OCI-LY1 (cell line): Measurements from ENCODE around the gene IGSF3.

Source experiments
- H2AFZ ChIP-seq: fragments of 200-600 bp; sonication (generic), shearing (Covaris generic); 2 replicates; pipeline ENCODE4 v1.6.0; 2014; ENCODE audit warnings: antibody characterized with exemption, mild to moderate bottlenecking, low read length
- H3F3A ChIP-seq: fragments of 200-600 bp; sonication (generic), shearing (Covaris generic); 2 replicates; pipeline ENCODE4 v1.6.0; 2014; ENCODE audit warnings: mild to moderate bottlenecking, antibody characterized with exemption, low read length, moderate library complexity; ENCODE audit not compliant: insufficient read depth
- H3K27ac ChIP-seq: fragments of 200-600 bp; sonication (generic); 2 replicates; pipeline ENCODE4 v1.5.1; 2014; ENCODE audit warnings: low read length, mixed run types, mild to moderate bottlenecking, low read depth; ENCODE audit not compliant: poor library complexity, severe bottlenecking
- H3K27me3 ChIP-seq: fragments of 200-600 bp; sonication (generic); 2 replicates; pipeline ENCODE4 v1.6.0; 2014; ENCODE audit warnings: antibody characterized with exemption, mild to moderate bottlenecking, low read length, moderate library complexity; ENCODE audit not compliant: insufficient read depth
- H3K36me3 ChIP-seq: fragments of 200-600 bp; sonication (generic); 2 replicates; pipeline ENCODE4 v1.6.1; 2014; ENCODE audit warnings: mild to moderate bottlenecking, antibody characterized with exemption, low read length, moderate library complexity, mixed read lengths; ENCODE audit not compliant: insufficient read depth
- H3K4me1 ChIP-seq: fragments of 200-600 bp; sonication (generic); 2 replicates; pipeline ENCODE4 v1.5.1; 2014; ENCODE audit warnings: mild to moderate bottlenecking, low read length, moderate library complexity; ENCODE audit not compliant: insufficient read depth, severe bottlenecking
- H3K4me2 ChIP-seq: fragments of 200-600 bp; sonication (generic), shearing (Covaris generic); 2 replicates; pipeline ENCODE4 v1.6.1; 2014; ENCODE audit warnings: low read length
- H3K4me3 ChIP-seq: fragments of 200-600 bp; sonication (generic); 2 replicates; pipeline ENCODE4 v1.5.1; 2014; ENCODE audit warnings: low read length, low read depth, mild to moderate bottlenecking, mixed read lengths; ENCODE audit not compliant: poor library complexity, severe bottlenecking
- H3K79me2 ChIP-seq: fragments of 200-600 bp; shearing (Covaris generic); 2 replicates; pipeline ENCODE4 v1.6.1; 2016; ENCODE audit warnings: mixed run types, low read length, mixed read lengths; ENCODE audit not compliant: insufficient read depth
- H3K9ac ChIP-seq: fragments of 200-600 bp; sonication (generic), shearing (Covaris generic); 2 replicates; pipeline ENCODE4 v1.6.1; 2014; ENCODE audit warnings: mild to moderate bottlenecking, low read length, mixed read lengths
- H3K9me2 ChIP-seq: fragments of 200-600 bp; sonication (generic), shearing (Covaris generic); 2 replicates; pipeline ENCODE4 v1.6.1; 2014; ENCODE audit warnings: low read depth, mild to moderate bottlenecking, low read length, mixed read lengths
- H3K9me3 ChIP-seq: fragments of 200-600 bp; shearing (Covaris generic); 2 replicates; pipeline ENCODE4 v1.6.1; 2014; ENCODE audit warnings: low read length, mixed read lengths
- H4K20me1 ChIP-seq: fragments of 200-600 bp; sonication (generic), shearing (Covaris generic); 2 replicates; pipeline ENCODE4 v1.6.0; 2016; ENCODE audit warnings: mild to moderate bottlenecking, low read length; ENCODE audit not compliant: insufficient read depth
- CTCF ChIP-seq: fragments of 200-600 bp; sonication (generic), shearing (Covaris generic); IDR thresholded peaks from 2 replicates; pipeline ENCODE4 v1.5.1; 2017; ENCODE audit warnings: mild to moderate bottlenecking, antibody characterized with exemption, low read length, moderate library complexity, mixed read lengths
- EZH2 ChIP-seq: fragments of 200-600 bp; sonication (generic), shearing (Covaris generic); IDR thresholded peaks from 2 replicates; pipeline ENCODE4 v1.8.0; 2017; ENCODE audit warnings: borderline replicate concordance, mixed run types, mild to moderate bottlenecking, antibody characterized with exemption, low read length, moderate library complexity, mixed read lengths

IGSF3 gene

DNA sequence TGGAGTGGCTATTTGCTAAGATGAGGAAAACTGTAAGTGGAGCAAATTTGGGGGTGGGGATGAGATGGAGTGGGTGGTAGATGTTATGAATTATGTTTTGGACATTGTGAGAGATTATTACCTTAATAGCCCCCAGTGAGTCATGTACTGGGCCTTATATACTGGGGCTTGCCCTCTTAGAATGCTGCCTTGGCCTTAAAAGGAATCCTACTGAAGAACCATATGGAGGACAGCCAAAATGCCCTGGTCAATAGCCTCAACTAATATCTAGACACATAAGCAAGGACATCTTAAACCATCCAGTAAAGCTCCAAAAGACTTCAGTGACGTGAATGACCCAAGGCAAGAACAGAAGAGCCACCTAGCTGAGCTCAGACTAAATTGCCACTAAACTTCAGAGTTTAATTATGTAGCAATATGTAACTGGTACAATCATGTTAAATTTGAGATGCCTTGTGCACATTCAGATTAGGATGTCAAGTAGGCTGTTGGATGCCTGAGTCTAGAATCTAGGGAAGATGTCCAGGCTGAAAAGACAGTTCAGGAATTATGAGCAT is 13.9 kb upstream of the IGSF3 start:
- no peak overlapping the region for H3K9ac ChIP-seq
- H3K9me3 ChIP-seq: no peaks in the 10 kb centered on the region
- no peaks in the 10 kb centered on the region for H4K20me1 ChIP-seq
- no peaks in the 10 kb centered on the region for H3F3A ChIP-seq
- no peak overlapping the region for H3K27ac ChIP-seq
- no peak overlapping the region for H2AFZ ChIP-seq
- no peaks in the 10 kb centered on the region for H3K9me2 ChIP-seq
- no peak overlapping the region for H3K4me2 ChIP-seq
- H3K4me1 ChIP-seq: no peaks in the 10 kb centered on the region
- H3K36me3 ChIP-seq: no peaks in the 10 kb centered on the region
- TF ChIP-seq EZH2 (no peak), CTCF (no peak)
- no peaks in the 10 kb centered on the region; the same call in 1 of the 2 replicates for H3K27me3 ChIP-seq
- no peak overlapping the region for H3K4me3 ChIP-seq
- no peaks in the 10 kb centered on the region for H3K79me2 ChIP-seq

- Histone ChIP-seq H3K79me2 (no peaks in the 10 kb centered on the region), H3K27me3 (no peaks in the 10 kb centered on the region; the same call in 1 of the 2 replicates), H3K4me2 (no peak overlapping the region)
Measured at GRCh38 chr1:116680752-116681151, 13.2 kb upstream of the IGSF3 start.

DNA sequence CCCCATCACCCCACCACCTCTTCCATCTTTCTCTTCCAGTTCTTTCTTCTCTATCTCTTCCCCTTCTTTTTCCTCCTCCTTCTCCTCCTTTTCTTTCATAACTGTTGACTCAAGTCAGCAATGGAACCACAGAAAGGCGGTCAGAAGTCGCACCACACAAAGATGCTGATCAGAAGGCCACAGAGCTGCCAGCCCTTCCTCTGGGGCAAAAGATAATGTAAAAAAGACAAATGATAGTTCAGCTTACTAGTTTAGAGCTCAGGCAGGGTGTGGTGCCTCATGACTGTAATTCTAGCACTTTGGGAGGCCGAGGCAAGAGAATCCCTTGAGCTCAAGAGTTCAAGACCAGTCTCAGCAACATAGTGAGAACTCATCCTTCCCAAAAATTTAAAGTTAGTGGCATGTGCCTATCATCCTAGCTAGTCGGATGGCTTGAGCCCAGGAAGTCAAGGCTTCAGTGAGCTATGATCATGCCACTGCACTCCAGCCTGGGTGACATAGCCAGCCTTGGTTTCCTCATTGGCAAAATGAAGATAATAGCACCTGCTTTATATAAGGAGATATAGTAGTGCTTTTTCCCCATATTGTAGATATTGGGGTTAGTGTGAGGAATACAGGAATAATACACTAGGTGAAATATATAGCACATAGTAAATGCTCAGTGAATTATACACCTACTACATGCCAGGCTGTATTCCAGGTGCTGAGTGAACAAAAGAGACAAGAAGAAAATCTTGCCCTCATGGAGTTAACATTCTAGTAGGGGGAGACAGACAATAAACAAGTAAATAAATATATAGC is 12.5 kb upstream of the IGSF3 start:
- H2AFZ ChIP-seq: no peak overlapping the region
- H3K79me2 ChIP-seq: no peaks in the 10 kb centered on the region
- no peaks in the 10 kb centered on the region for H4K20me1 ChIP-seq
- H3K4me3 ChIP-seq: no peak overlapping the region
- H3K36me3 ChIP-seq: no peaks in the 10 kb centered on the region
- no peak overlapping the region for H3K27ac ChIP-seq
- H3K27me3 ChIP-seq: no peaks in the 10 kb centered on the region; the same call in 1 of the 2 replicates
- no peaks in the 10 kb centered on the region for H3K9me3 ChIP-seq
- no peak overlapping the region for H3K9ac ChIP-seq
- TF ChIP-seq EZH2: no peak
- H3K9me2 ChIP-seq: no peaks in the 10 kb centered on the region
- no peak overlapping the region for H3K4me2 ChIP-seq
- no peaks in the 10 kb centered on the region for H3K4me1 ChIP-seq
- H3F3A ChIP-seq: no peaks in the 10 kb centered on the region

More at GRCh38 chr1:116680752-116681151, 13.2 kb upstream of the IGSF3 start:
- Histone ChIP-seq H3K9me2 (no peaks in the 10 kb centered on the region), H3K9ac (no peak overlapping the region), H3K9me3 (no peaks in the 10 kb centered on the region), H3F3A (no peaks in the 10 kb centered on the region), H3K27ac (no peak overlapping the region), H3K4me1 (no peaks in the 10 kb centered on the region), H2AFZ (no peak overlapping the region), H3K36me3 (no peaks in the 10 kb centered on the region), H3K4me3 (no peak overlapping the region), H4K20me1 (no peaks in the 10 kb centered on the region)
- no peak for TF ChIP-seq CTCF
- TF ChIP-seq EZH2: no peak
